ENCODE measurements around the gene PTEN.
"Not testable (repeated sequence)": the region's sequence is repeated elsewhere in the genome, so short reads cannot be mapped to it uniquely, and the experiment has no call there.

PTEN gene

DNA sequence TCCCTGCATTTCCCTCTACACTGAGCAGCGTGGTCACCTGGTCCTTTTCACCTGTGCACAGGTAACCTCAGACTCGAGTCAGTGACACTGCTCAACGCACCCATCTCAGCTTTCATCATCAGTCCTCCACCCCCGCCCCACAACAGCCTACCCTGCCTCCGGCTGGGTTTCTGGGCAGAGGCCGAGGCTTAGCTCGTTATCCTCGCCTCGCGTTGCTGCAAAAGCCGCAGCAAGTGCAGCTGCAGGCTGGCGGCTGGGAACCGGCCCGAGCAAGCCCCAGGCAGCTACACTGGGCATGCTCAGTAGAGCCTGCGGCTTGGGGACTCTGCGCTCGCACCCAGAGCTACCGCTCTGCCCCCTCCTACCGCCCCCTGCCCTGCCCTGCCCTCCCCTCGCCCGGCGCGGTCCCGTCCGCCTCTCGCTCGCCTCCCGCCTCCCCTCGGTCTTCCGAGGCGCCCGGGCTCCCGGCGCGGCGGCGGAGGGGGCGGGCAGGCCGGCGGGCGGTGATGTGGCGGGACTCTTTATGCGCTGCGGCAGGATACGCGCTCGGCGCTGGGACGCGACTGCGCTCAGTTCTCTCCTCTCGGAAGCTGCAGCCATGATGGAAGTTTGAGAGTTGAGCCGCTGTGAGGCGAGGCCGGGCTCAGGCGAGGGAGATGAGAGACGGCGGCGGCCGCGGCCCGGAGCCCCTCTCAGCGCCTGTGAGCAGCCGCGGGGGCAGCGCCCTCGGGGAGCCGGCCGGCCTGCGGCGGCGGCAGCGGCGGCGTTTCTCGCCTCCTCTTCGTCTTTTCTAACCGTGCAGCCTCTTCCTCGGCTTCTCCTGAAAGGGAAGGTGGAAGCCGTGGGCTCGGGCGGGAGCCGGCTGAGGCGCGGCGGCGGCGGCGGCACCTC is at the start of gene PTEN, which contains the start of gene KLLN:
Gene PTEN (plus strand): TSS at position 573 of the 891 bp plus-strand sequence. CDS start 845 bp downstream, outside the sequence.
Gene KLLN (minus strand): TSS at position 481 of the 891 bp plus-strand sequence. CDS start 1,046 bp downstream, outside the sequence.
- DNase-seq (ENCODE audit: insufficient read length, low spot score) (peak; percentile 84), FAIRE-seq (peak; percentile 23)
- peak; percentile 85 for TF ChIP-seq POLR2A (IDR thresholded peaks at IDR 0.05; ENCODE audit: low read depth, low read length)

DNA sequence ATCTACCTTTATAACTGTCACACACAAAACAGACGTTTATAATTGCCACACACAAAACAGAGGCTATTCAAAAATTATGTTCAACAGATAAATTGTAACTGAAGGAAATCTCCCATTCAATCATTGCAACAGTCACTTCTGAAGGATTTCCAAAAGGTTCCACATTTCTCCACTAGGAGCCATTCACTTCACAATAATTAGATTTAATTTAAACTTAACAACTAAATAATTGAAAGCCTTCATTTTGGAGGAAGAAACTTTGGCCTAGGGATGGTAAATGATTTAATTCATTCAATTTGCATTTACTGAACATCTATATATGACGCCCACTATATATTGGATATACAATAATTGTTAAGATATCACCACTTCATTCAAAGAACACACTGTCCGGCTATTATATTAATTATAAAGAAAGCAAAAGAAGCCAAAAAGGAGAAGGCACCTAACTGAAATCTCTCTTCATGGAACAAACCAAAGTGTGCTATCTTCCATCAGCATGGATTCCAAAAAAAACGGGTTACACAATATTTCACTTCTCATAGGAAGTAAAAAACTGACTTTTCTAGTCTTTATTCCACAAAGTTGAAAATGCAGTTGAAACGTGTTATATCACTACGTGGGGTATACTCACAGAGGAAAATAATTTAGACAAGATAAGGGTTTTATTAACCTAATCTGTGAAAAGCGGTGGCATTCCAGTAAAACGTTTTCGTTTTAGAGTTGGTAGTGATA is 47.1 kb upstream of the PTEN start:
- DNase-seq (ENCODE audit: insufficient read length, low spot score) (no peak), FAIRE-seq (no peak)
- TF ChIP-seq POLR2A (IDR thresholded peaks at IDR 0.05; ENCODE audit: low read depth, low read length): no peak

DNA sequence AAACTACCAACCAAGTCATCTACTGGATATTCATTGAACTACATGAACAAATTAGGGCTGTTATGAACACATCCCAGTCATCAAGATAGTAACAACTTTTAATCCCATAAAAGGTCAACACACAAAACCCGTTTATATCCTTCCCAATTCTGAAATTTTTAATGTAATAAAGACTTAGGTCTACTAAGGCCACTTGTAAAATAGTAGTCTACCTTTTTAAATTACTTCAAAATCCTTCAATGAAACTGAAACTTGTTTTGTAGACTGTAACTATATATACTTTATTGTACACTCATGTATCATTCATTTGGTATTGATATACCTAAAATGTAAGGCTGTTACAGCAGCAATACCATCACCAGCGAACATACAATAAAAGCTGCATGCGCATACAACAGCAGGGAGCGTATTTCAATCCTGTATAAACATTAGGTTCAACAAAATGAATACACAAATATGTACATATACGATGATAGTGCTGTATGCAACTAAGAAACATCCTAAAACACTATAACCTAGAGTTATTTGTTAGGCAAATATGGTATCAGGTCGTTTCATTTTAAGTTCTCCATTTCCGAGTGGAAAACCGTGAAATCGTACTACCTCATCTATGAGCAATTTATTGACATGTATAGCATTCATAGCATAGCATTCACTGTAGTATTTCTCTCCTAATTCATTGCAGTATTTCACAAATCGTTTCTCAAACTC is 46.4 kb upstream of the PTEN start:
- peak; percentile 83 for FAIRE-seq
- DNase-seq (ENCODE audit: insufficient read length, low spot score): no peak
- TF ChIP-seq POLR2A (IDR thresholded peaks at IDR 0.05; ENCODE audit: low read depth, low read length): no peak

DNA sequence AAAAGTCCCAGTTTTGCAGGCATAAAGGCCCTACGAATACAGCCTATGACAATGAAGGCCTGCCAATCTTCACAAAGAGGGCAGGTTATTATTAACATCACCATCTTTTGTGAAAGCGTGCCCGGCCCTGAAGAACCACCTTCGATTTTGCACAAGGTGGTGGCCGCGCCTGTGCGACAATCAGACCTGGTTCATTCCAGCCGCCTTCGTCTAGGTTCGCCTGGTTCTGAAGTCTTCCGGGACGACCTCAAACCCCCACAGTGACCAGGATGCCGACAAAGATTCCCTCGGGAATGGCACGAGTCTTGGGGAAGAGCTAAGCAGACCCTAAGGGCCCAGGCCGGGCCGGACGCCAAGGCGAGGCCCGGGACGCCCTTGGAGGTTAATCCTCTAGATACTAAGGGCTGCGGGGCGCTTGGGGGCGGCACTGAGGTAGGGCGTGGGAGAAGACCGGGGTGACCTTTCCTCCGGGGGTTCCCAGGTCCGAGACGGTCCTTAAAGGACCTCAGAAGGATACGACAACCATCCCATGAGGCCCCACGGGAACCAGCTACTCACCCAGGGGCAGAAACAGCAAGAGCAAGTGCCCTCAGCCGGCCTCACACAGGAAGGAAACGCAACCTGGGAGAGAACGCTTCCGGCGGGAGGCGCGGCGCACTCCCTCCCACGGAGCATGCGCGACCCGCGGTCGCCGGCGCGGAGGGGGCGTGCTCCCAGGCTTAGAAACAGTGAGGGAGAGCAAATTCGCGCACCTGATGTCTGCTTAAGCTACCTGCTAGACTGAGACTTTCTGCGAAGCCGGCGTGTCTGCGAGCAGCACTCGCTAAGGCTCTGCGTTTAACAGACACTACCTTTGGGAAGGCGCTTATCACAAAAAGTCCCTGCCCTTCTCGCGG is 45.6 kb upstream of the PTEN start, which contains the start of gene ATAD1:
Gene ATAD1 (minus strand): TSS at position 618 of the 896 bp plus-strand sequence. CDS start 3,627 bp downstream, outside the sequence.
- DNase-seq (ENCODE audit: insufficient read length, low spot score): peak; percentile 92
- FAIRE-seq: peak; percentile 97
- peak; percentile 72 for TF ChIP-seq POLR2A (IDR thresholded peaks at IDR 0.05; ENCODE audit: low read depth, low read length)

DNA sequence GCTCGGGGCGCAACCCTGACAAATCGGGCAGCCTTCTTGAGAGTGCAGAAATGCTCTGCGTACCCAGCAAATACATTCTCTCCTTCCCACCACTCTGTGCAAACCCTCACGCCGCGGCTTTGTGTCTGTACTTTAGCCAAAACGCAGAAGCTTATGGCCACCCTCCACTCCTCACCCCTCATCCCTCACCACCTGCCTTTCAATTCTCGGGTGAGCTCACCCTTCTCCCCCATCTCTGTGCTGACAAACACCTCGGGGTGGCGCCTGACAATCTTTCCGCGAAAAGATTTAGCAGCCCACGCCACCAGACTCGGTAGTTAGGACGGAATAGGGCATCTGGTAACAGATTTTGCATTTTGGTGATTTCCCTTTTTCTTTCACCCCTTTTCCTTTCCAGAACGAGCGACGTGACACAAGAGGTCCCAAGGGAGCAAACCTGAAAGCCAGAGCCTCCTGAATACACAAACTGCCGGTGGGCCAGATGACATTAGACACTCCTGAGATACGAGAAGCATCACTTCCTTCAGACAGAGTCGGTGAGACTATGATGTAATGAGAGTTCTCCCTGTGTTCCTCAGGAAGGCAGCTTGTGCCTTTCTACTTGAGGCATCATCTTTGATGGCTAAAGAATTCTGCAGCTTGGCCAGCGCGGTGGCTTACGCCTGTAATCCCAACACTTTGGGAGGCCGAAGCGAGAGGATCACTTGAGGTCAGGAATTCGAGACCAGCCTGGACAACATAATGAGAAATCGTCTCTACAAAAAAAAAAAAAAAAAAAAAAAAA is 44.7 kb upstream of the PTEN start:
- TF ChIP-seq POLR2A (IDR thresholded peaks at IDR 0.05; ENCODE audit: low read depth, low read length): no peak
- peak; percentile 30 for DNase-seq (ENCODE audit: insufficient read length, low spot score)
- FAIRE-seq: peak; percentile 89

DNA sequence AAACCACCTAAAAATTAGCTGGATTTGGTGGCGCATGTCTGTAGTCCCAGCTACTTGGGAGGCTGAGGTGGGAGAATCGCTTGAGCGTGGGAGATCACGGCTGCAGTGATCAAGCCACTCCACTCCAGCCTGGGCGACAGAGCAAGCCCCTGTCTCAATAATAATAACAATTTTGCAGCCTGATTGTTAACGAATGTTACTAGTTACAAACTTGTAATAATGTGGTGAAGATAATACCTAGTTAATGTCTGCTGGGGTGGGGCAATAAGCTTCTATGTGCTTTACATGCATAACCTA is 44.2 kb upstream of the PTEN start:
- FAIRE-seq (no peak), DNase-seq (ENCODE audit: insufficient read length, low spot score) (no peak)
- no peak for TF ChIP-seq POLR2A (IDR thresholded peaks at IDR 0.05; ENCODE audit: low read depth, low read length)

DNA sequence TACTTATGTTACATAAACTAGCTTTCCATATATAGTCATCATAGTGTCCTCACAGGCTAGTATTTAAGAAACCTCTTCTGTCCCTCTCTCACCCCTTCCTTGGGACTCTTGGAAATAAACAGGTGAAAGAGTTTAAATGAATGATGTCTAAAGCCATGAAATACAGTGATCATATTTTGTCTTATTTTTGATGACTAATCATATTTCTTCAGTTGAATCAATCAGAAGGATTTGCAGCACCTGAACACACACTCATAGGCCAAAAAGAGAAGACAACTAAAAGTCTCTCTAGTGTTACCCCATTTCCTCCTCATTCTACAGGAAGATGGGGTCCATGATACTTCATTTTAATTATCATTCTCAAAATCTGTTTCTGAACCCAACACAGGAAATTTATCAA is 36.8 kb upstream of the PTEN start:
- FAIRE-seq (peak; percentile 67), DNase-seq (ENCODE audit: insufficient read length, low spot score) (no peak)
- no peak for TF ChIP-seq POLR2A (IDR thresholded peaks at IDR 0.05; ENCODE audit: low read depth, low read length)

DNA sequence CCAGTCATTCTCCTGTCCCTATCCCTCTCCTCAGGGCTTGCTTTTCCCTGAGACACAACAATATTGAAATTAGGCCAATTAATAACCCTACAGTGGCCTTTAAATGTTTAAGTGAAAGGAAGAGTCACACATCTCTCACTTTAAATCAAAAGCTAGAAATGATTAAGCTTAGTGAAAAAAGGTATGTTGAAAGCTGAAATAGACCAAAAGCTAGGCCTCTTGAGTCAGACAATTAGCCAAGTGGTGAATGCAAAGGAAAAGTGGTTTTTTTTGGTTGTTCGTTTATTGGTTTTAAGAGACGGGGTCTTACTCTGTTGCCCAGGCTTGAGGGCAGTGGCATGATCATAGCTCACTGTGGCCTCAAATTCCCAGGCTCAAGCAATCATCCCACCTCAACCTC is 35.7 kb upstream of the PTEN start:
- DNase-seq (ENCODE audit: insufficient read length, low spot score) (no peak), FAIRE-seq (no peak)
- TF ChIP-seq POLR2A (IDR thresholded peaks at IDR 0.05; ENCODE audit: low read depth, low read length): no peak

DNA sequence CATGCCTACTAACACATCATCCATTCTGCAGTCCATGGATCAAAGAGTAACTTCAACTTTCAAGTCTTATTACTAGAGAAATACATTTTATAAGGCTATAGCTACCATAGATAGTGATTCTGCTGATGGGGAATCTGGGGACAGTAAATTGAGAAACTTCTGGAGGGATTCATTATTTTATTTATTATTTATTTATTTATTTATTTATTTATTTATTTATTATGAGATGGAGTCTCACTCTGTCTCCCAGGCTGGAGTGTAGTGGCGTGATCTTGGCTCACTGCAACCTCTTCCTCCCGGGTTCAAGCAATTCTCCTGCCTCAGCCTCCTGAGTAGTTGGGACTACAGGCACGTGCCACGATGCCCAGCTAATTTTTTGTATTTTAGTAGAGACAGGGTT is 34.4 kb upstream of the PTEN start:
- not testable (repeated sequence) for FAIRE-seq; DNase-seq (ENCODE audit: insufficient read length, low spot score)

DNA sequence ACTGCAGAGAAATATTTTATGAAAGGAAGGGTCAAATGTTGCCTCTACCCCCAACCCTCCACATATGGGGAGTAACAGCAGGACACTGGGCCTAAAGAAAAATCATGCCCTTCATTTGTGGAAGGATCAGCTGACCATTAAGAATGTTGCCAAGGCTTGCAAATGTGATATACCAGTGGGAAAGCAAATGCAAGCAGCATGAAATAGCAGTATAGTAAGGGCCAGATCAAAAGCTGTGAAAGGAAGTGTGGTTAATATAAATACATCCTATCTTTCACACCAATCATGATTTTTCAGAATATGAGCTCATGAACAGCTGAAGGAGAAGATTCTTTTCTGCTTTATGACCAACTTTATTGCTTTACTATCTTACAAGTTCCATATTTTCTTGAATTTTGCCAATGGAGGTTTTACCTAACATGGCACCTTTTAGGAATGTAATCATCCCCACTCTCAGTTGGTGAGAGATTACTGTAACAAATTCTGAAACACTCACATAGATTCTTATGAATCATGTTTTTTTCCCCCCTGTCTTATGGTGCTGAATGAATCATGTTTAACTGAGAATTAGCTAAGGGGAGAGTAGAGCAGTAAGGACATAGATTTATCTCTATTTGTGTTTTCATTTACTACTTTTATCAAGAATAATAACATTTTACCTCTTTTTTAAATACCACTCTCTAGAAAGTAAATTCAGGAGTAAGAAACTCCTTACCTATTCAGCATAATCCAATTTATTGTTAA is 33.3 kb upstream of the PTEN start:
- FAIRE-seq: peak; percentile 89
- no peak for TF ChIP-seq POLR2A (IDR thresholded peaks at IDR 0.05; ENCODE audit: low read depth, low read length)
- DNase-seq (ENCODE audit: insufficient read length, low spot score): no peak

DNA sequence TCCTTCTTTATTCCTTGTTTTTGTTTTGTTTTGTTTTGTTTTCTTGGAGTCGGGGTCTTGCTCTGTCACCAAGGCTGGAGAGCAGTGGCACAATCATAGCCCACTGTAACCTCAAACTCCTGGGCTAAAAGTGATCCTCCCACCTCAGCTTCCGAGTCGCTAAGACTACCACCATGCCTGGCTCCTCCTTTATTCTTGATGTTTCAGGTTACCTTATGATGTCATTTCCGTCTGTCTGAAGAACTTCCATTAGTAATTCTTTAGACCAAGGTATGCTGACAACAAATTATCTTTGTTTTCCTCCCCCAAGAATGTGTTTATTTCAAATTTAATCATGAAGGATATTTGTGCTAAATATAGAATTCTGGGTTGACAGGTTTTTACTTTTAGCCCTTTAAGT is 27.3 kb upstream of the PTEN start:
- FAIRE-seq: peak; percentile 90
- TF ChIP-seq POLR2A (IDR thresholded peaks at IDR 0.05; ENCODE audit: low read depth, low read length): no peak
- DNase-seq (ENCODE audit: insufficient read length, low spot score): no peak

DNA sequence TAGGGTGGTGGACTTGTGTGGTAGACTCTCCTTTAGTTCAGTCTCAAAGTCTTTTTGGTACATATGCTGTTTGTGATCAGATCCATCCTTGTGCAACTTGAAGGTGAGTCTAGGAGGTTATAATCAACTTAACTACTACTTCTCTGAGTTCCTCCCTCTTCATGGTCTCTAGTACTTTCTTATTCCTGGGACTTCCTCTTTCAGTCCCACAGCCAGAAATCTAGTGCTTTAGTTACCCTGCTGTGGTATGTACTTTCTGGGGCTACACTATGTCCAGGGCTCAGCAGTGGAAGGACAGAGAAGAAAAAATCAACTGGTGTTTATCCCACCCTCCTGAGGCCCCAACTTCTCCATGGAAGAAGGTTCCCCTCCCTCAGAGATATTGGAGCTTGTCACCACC is 26.0 kb upstream of the PTEN start:
- FAIRE-seq (no peak), DNase-seq (ENCODE audit: insufficient read length, low spot score) (no peak)
- TF ChIP-seq POLR2A (IDR thresholded peaks at IDR 0.05; ENCODE audit: low read depth, low read length): no peak

Measured in H54 (cell line).